Gastroesophageal sphincter (tissue), 3 donors: ENCODE data around the gene NFAT5.

Source experiments
- EP300 ChIP-seq: sonication (generic); formaldehyde crosslinking; IDR thresholded peaks from one replicate; pipeline ENCODE4 v1.6.1; 2017; ENCODE audit warnings: antibody characterized with exemption, mild to moderate bottlenecking
- POLR2A ChIP-seq, 2 donors: fragments of 450-650 bp; IDR thresholded peaks; one replicate each; pipeline ENCODE4 v1.6.1; 2017; ENCODE audit warnings: antibody characterized with exemption in 2 of 2, mild to moderate bottlenecking in 2 of 2, moderate library complexity in 1 of 2
- POLR2AphosphoS5 ChIP-seq: sonication (generic); formaldehyde crosslinking; IDR thresholded peaks from one replicate; pipeline ENCODE4 v1.6.1; 2017; ENCODE audit warnings: antibody characterized with exemption
- TF ChIP-seq, protein P1 (sequence below), 4 experiments: fragments of 200-600 bp in 2 of 4; fragments of 450-650 bp in 2 of 4; sonication (generic) in 1 of 4; IDR thresholded peaks; one replicate each; pipeline ENCODE4 v1.5.1; 2017 to 2019; ENCODE audit warnings: antibody characterized with exemption in 4 of 4, mild to moderate bottlenecking in 2 of 4, moderate library complexity in 2 of 4

DNA sequence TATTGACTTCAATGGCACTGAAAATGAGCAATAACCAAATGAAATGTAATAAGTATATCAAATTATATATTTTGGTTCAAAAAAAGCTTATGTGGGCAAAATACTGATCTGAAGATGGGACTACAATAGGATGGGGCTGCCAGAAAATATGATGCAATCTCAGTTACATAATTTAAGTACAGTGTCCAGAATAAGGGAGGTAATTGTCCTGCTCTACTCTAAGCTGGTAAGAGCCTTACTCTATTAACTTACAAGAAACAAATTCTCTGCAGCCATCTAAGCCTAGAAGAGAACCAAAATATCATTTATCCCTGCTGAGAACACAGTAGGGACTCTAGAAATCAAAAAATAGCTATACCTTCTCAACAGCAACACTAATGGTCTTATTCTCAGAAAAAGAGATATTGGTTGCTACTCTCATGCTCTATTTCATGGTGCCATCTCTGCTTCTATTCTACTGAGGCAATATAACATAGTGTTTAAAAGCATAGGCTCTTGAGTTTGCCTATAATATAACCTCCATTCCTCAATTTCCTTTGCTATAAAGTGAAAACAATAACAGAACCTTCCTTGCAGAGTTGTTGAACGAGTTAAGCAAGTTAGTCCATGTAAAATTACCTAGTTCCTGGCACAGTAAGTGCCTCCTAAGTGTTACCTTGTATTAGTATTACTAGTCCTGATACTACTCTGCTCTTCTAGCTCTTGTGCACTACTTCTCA lies 140.6 kb downstream of the NFAT5 start:
- TF ChIP-seq, protein P1, sequence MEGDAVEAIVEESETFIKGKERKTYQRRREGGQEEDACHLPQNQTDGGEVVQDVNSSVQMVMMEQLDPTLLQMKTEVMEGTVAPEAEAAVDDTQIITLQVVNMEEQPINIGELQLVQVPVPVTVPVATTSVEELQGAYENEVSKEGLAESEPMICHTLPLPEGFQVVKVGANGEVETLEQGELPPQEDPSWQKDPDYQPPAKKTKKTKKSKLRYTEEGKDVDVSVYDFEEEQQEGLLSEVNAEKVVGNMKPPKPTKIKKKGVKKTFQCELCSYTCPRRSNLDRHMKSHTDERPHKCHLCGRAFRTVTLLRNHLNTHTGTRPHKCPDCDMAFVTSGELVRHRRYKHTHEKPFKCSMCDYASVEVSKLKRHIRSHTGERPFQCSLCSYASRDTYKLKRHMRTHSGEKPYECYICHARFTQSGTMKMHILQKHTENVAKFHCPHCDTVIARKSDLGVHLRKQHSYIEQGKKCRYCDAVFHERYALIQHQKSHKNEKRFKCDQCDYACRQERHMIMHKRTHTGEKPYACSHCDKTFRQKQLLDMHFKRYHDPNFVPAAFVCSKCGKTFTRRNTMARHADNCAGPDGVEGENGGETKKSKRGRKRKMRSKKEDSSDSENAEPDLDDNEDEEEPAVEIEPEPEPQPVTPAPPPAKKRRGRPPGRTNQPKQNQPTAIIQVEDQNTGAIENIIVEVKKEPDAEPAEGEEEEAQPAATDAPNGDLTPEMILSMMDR (IDR thresholded peaks at IDR 0.05), result no peak
- TF ChIP-seq EP300 (no peak), POLR2AphosphoS5 (no peak), POLR2A (IDR thresholded peaks at IDR 0.05) (no peak)
